HG02588 (cell line): ENCODE results near the gene MED4.
"Not testable (repeated sequence)": the region's sequence is repeated elsewhere in the genome, so short reads cannot be mapped to it uniquely, and the experiment has no call there.

ENCODE experiments used
- ATAC-seq: cut with Tn5 transposase; IDR thresholded peaks from one replicate; pipeline ENCODE4 v1.9.1; 2021; ENCODE audit warnings: mild to moderate bottlenecking, moderate library complexity; ENCODE audit not compliant: unreplicated experiment

Gene MED4

DNA sequence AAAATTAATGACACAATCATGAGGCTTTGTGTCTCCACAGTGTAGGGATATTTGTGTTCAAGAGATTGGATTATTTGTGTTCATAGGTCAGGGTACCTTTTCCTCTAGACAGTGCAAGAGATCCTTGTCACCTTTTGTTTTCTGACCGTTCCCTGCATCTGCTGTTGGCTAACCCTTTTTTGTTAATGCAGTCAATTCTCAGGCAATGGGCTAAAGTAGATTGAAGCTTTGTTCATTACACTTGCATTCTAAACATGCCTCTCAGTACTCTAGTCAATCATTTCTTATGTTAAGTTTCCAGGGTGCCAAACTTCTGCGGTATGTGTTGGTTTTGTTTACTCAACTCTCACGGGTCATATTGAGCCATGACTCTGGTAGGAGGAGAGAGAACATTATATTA is 1.8 kb upstream of the MED4 start:
- no peak for ATAC-seq

DNA sequence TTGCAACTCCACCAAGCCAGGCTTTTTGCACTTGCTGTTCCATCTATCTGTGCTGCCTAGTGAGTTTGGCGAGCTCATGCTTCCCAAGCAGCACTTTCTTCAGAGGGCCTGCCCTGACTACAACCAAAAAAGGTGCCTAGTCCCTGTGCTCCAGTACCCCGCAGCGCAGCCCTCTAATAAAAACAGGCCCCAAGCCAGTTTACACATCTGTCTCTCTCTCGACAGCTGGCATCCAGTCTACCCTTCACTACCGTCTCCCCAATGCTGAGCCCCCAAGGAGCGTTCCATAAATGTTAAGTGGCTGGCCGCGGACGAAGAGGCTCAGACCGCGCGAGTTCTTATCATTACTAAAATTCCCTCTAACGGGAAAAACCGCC is 512 bp downstream of the MED4 start:
- ATAC-seq: peak; percentile 3

DNA sequence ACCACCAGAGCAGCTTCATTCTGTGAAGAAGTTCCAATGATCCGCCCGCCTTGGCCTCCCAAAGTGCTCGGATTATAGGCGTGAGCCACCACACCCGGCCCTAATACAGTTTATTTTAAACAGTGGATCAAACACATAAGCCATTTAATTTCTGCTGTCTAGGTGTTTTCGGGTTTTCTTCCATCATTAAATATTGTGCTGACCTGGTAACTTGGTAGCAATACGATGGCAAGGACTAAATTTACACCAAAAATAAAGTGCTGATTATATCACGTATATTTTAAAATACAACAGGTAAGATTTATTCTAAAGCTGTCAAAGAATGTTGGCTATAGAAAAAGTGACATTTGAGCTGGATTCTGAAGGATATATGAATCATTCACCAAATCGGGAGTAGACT is 1.3 kb downstream of the MED4 start:
- no peak for ATAC-seq

- ATAC-seq: no peak
Measured at GRCh38 chr13:48086272-48086671, 8.6 kb downstream of the MED4 start.

GRCh38 chr13:48081739-48082138 is 13.2 kb downstream of the MED4 start:
- ATAC-seq: no peak

- ATAC-seq: peak; percentile 98
Measured at GRCh38 chr13:48078251-48078656, 16.6 kb downstream of the MED4 start.

DNA sequence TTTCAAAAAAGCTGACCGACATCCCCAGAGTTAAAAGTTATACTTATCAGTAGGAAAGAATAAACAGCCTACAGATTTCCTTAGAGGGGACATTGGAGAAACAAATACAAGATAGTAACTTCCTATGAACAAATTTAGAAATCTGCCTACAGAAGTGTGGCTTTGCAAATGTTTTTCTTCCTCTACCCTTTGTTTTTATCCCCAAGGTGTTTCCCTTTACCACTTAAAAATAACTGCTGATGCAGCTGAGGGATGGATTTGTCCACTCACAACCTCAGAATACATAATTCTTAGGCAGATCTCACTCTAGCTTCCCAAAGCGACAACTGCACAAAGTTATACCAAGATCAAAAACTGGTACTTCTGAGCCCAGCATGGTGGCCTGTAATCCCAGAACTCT is 20.9 kb downstream of the MED4 start:
- no peak for ATAC-seq

GRCh38 chr13:48072787-48073186 is 22.1 kb downstream of the MED4 start:
- no peak for ATAC-seq

- no peak for ATAC-seq
Measured at GRCh38 chr13:48072304-48072703, 22.6 kb downstream of the MED4 start.

GRCh38 chr13:48070942-48071341 is 24.0 kb downstream of the MED4 start:
- no peak for ATAC-seq

DNA sequence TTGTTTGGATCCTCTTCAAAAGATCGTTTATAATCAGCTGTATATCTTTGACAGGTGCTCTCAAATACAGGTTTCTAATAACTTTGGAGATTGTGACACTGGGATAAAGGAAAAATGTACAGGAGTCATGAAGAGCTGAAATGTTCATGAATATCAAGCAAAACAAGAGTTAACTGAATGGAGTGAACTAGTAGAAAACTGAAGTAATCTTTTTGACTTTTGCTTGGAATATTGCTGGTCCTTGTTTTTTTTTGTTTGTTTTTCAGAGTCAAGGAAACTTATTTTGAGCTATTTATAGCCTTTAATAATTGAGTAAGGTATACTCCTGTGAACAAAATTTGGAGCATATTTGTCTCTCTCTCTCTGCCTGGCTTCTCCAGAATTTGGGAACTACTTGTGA is 25.3 kb downstream of the MED4 start:
- no peak for ATAC-seq

- no peak for ATAC-seq
Measured at GRCh38 chr13:48068952-48069351, 26.0 kb downstream of the MED4 start.

DNA sequence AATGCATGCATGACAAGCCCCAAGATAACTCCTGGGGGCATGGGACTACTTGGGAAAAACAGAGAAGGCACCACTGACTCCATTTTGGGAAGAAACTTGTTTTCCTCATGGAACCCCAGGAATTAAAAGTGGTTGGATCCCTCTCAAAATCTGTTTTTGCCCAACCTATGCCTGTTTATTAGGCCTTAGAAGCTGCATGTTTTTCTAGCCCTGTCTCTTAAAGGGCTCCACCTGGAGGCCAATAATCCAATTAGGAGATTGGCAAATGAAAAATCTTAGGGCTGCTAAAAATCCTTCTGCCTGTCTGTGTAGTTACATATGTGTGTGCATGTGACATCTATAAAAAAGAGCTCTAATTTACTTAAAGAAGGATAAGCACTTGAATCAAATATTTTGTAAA is 26.9 kb downstream of the MED4 start:
- no peak for ATAC-seq

- peak; percentile 59 for ATAC-seq
Measured at GRCh38 chr13:48066310-48066989, 28.5 kb downstream of the MED4 start.

GRCh38 chr13:48059951-48060350 is 35.0 kb downstream of the MED4 start:
- ATAC-seq: not testable (repeated sequence)

- not testable (repeated sequence) for ATAC-seq
Measured at GRCh38 chr13:48058536-48058935, 36.4 kb downstream of the MED4 start.

GRCh38 chr13:48055712-48056111 is 39.2 kb downstream of the MED4 start:
- ATAC-seq: no peak

DNA sequence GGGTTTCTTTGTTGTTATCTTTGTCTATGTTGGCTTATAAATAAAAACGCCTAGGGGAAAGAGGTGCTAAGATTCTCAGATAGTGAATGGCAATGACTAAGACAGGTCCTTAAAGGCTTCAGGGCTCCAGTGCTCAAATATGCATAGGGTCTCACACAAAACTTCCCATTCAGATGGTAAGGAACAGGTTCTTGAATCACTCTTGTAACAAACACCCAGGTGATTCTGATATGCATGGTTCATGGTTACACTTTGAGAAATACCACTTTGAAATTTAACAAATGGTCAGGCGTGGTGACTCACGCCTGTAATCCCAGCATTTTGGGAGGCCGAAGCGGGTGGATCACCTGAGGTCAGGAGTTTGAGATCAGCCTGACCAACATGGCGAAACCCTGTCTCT is 40.3 kb downstream of the MED4 start:
- ATAC-seq: no peak

DNA sequence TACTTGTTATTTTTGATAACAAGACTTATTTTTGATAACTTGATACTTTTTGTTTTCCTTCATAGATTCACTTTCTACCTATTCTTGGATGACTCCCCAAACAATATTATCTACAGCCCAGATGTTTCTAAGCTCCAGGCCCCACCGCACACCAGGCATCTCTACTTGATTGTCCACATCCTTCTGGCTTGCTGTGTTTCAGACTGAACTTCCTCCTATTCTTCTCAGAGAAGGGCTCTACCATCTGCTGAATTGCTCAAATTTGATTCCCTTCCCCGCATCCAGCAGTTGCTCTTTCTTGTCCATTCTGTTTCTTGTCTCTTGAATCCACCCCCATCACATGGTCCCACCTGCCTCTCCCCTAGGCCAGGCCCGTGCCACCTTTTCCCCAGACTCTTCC is 44.4 kb downstream of the MED4 start:
- ATAC-seq: no peak

DNA sequence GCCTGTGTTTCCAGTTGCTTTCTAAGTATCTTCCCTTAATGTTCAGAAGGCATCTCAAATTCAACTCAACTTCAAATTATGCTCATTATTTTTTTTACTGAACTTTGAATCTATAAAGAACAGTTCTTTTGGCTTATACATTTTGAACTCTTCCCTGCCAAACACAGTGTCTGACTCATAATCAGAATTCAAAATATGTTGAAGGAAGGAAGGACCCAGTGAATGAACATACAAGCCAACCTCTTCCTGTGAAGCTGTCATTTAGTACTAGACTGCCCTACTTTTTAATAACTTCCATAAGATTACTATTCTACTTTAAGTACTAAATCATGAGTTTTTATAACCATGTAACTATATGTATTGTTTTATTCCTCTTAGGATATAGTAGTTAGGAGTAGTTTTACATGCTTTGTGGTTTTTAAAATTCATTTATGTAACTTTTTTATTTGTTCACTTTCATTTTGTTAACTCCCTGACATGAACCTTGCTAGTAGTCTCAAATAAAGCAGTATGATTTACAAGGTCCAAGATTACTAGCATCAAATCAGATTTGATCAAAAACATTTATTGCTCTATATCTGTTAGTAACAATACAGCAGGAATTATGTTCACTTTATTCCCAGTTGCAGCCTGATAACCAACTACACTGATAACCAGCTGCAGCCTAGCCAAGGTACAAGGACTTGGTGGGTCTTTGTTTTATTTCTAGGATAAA is 51.0 kb downstream of the MED4 start:
- peak; percentile 49 for ATAC-seq

DNA sequence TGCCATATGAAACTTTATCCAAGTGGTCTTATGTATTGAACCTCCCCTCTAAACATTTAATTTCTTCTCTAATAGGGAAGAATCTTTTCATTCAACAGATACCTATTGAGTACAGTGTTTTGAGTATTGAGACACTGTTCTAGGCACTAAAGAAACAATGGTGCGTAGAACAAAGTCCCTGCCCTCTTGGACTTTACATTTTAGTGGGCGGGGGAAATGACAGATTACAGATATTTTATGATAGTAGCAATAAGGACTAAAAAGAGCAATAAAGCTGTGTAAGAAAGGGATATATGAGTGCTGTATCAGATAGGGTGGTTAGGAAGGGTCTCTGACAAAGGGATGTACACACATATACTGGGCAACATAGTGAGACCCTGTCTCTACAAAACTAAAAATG is 52.0 kb downstream of the MED4 start:
- ATAC-seq: no peak

- no peak for ATAC-seq
Measured at GRCh38 chr13:48040896-48041295, 54.0 kb downstream of the MED4 start.

DNA sequence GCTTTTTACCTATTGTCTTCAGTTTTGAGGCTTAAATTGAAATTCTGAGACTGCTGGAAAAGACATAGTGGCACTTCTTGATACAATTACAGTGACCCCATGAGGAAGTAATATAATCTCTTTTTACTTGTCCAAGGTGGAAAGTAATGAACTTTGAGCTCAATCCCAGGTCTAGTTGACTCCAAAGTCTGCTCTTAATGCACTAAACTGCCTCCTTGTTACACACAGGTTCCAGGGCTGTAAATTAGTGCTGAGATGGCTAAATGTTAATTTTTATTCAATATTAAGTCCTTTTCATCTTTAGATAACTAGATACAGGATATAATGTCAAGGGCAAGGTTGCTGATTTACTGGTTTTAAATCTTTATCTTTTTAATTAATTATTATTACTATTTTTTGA is 54.9 kb downstream of the MED4 start:
- ATAC-seq: no peak
